IMR-90 (cell line): ENCODE data around the gene ACAP2. TPM values are rescaled to one million over a fixed set of nuclear protein-coding genes. Genes with fewer than 3 reads are reported as not detected.
A peak's percentile ranks its signal among the peaks of the same experiment; 100 is the strongest.

Source experiments
- ATAC-seq: fragments of 200-7000 bp; cut with Tn5 transposase; 2 replicates; pipeline ENCODE4 v1.9.1; 2020; ENCODE audit warnings: low read depth, mild to moderate bottlenecking, moderate library complexity
- BruUV-seq: library from RNA; stranded (reverse); fragments of 400-500 nt; replicated peaks from 2 replicates; lab custom pipeline; 2021; lab: Mats Ljungman, UMichigan
- CTCF ChIA-PET: fragments of 300-600 bp; formaldehyde crosslinking; extraction: SDS; loops from one replicate; lab custom pipeline; 2021; ENCODE audit warnings: antibody characterized with exemption; lab: Yijun Ruan, JAX
- POLR2A ChIA-PET: fragments of 300-600 bp; sonication (Branson Sonifier 250); formaldehyde crosslinking; loops from one replicate; lab custom pipeline; 2022; ENCODE audit warnings: antibody characterized with exemption; ENCODE audit not compliant: unreplicated experiment; lab: Charles Lee
- DNase-seq: peaks from one replicate; pipeline ENCODE4 v3.0.0; 2013
- H2AFZ ChIP-seq: replicated peaks from 2 replicates; pipeline ENCODE3; 2013; ENCODE audit warnings: low read length, mild to moderate bottlenecking; ENCODE audit not compliant: poor library complexity
- H2AK5ac ChIP-seq: 2 replicates; pipeline ENCODE4 v1.6.1; 2013; ENCODE audit warnings: low read depth, low read length, inconsistent platforms
- H2AK9ac ChIP-seq: replicated peaks from 2 replicates; pipeline ENCODE3; 2013; ENCODE audit warnings: mild to moderate bottlenecking, low read depth, low read length, moderate library complexity; ENCODE audit not compliant: poor library complexity
- H2BK120ac ChIP-seq: 2 replicates; pipeline ENCODE4 v1.6.1; 2013; ENCODE audit warnings: low read depth, low read length, inconsistent platforms
- H2BK15ac ChIP-seq: 3 replicates; pipeline ENCODE4 v1.6.1; 2013; ENCODE audit warnings: low read depth, low read length, inconsistent platforms
- H2BK20ac ChIP-seq: 2 replicates; pipeline ENCODE4 v1.6.1; 2013; ENCODE audit warnings: low read depth, mild to moderate bottlenecking, inconsistent platforms, low read length, moderate library complexity
- H2BK5ac ChIP-seq: 2 replicates; pipeline ENCODE4 v1.6.1; 2013; ENCODE audit warnings: mild to moderate bottlenecking, low read depth, low read length, inconsistent platforms; ENCODE audit not compliant: poor library complexity, severe bottlenecking
- H3K14ac ChIP-seq: replicated peaks from 2 replicates; pipeline ENCODE4 v1.6.1; 2013; ENCODE audit warnings: low read depth, low read length, inconsistent platforms
- H3K18ac ChIP-seq: 2 replicates; pipeline ENCODE4 v1.6.1; 2013; ENCODE audit warnings: low read depth, low read length, control low read depth
- H3K23ac ChIP-seq: 2 replicates; pipeline ENCODE4 v1.6.1; 2013; ENCODE audit warnings: low read depth, low read length, inconsistent platforms
- H3K27ac ChIP-seq: 2 replicates; pipeline ENCODE4 v1.5.1; 2013; ENCODE audit warnings: mild to moderate bottlenecking, control low read depth, low read length; ENCODE audit not compliant: insufficient read depth
- H3K27me3 ChIP-seq: 2 replicates; pipeline ENCODE4 v1.6.1; 2013; ENCODE audit warnings: low read length; ENCODE audit not compliant: control insufficient read depth, insufficient read depth
- H3K36me3 ChIP-seq: 2 replicates; pipeline ENCODE4 v1.6.1; 2013; ENCODE audit warnings: low read length, mixed read lengths; ENCODE audit not compliant: control insufficient read depth, insufficient read depth
- H3K4ac ChIP-seq: 2 replicates; pipeline ENCODE4 v1.6.1; 2013; ENCODE audit warnings: low read depth, low read length, inconsistent platforms
- H3K4me1 ChIP-seq: 2 replicates; pipeline ENCODE4 v1.6.1; 2013; ENCODE audit warnings: low read length, mixed read lengths; ENCODE audit not compliant: control insufficient read depth, insufficient read depth
- H3K4me2 ChIP-seq: 2 replicates; pipeline ENCODE4 v1.6.1; 2013; ENCODE audit warnings: low read depth, mild to moderate bottlenecking, control low read depth, low read length, moderate library complexity
- H3K4me3 ChIP-seq: 2 replicates; pipeline ENCODE4 v1.5.1; 2013; ENCODE audit warnings: low read depth, mild to moderate bottlenecking, control low read depth, low read length, moderate library complexity; ENCODE audit not compliant: insufficient read depth
- H3K56ac ChIP-seq: 2 replicates; pipeline ENCODE4 v1.6.1; 2013; ENCODE audit warnings: low read length, inconsistent platforms; ENCODE audit not compliant: insufficient read depth; ENCODE audit errors: extremely low read depth
- H3K79me1 ChIP-seq, 2 experiments: 2 replicates each; pipeline ENCODE4 v1.6.1; 2013; ENCODE audit warnings: low read length in 2 of 2, inconsistent platforms in 1 of 2, low read depth in 1 of 2
- H3K9ac ChIP-seq: 2 replicates; pipeline ENCODE4 v1.6.1; 2013; ENCODE audit warnings: low read depth, low read length, control low read depth
- H3K9me1 ChIP-seq: 2 replicates; pipeline ENCODE4 v1.6.1; 2013; ENCODE audit warnings: low read length, inconsistent platforms; ENCODE audit not compliant: insufficient read depth
- H3K9me3 ChIP-seq: 2 replicates; pipeline ENCODE4 v1.6.1; 2013; ENCODE audit warnings: low read length; ENCODE audit not compliant: control insufficient read depth, insufficient read depth
- H4K20me1 ChIP-seq: 2 replicates; pipeline ENCODE4 v1.6.1; 2013; ENCODE audit warnings: low read length, inconsistent platforms; ENCODE audit not compliant: insufficient read depth
- H4K5ac ChIP-seq: 2 replicates; pipeline ENCODE4 v1.6.1; 2013; ENCODE audit warnings: mild to moderate bottlenecking, low read depth, low read length, control low read depth
- H4K8ac ChIP-seq, 2 experiments: 2 replicates each; pipeline ENCODE4 v1.6.1; 2013; ENCODE audit warnings: low read depth in 2 of 2, low read length in 2 of 2, control low read depth in 1 of 2, inconsistent platforms in 1 of 2
- H4K91ac ChIP-seq: 2 replicates; pipeline ENCODE4 v1.6.1; 2013; ENCODE audit warnings: low read depth, low read length, inconsistent platforms; ENCODE audit not compliant: insufficient read depth
- BHLHE40 ChIP-seq: fragments of 150-350 bp; IDR thresholded peaks from 2 replicates; pipeline ENCODE4 v1.6.1; 2016; ENCODE audit warnings: mild to moderate bottlenecking, low read depth, low read length
- CEBPB ChIP-seq: IDR thresholded peaks from 2 replicates; pipeline ENCODE4 v1.6.1; 2012; ENCODE audit warnings: low read depth, low read length, improper control_type of control experiment
- CHD1 ChIP-seq: IDR thresholded peaks from 2 replicates; pipeline ENCODE4 v1.6.1; 2012; ENCODE audit warnings: low read depth, low read length, improper control_type of control experiment
- CTCF ChIP-seq: conservative IDR thresholded peaks from 2 replicates; pipeline ENCODE4 v1.5.1; 2012; ENCODE audit warnings: mild to moderate bottlenecking, low read depth, low read length, improper control_type of control experiment
- ELK1 ChIP-seq: fragments of 150-350 bp; IDR thresholded peaks from 2 replicates; pipeline ENCODE4 v1.6.1; 2016; ENCODE audit warnings: low read depth, mild to moderate bottlenecking, low read length, moderate library complexity, borderline replicate concordance
- FOS ChIP-seq: fragments of 150-350 bp; IDR thresholded peaks from 2 replicates; pipeline ENCODE4 v1.6.1; 2016; ENCODE audit warnings: low read depth, low read length
- MAFK ChIP-seq: IDR thresholded peaks from 2 replicates; pipeline ENCODE4 v1.6.1; 2012; ENCODE audit warnings: low read depth, low read length, improper control_type of control experiment
- MAZ ChIP-seq: IDR thresholded peaks from 2 replicates; pipeline ENCODE4 v1.6.1; 2012; ENCODE audit warnings: low read depth, mild to moderate bottlenecking, low read length, improper control_type of control experiment, moderate library complexity, borderline replicate concordance
- MXI1 ChIP-seq: IDR thresholded peaks from 2 replicates; pipeline ENCODE4 v1.6.1; 2012; ENCODE audit warnings: low read depth, mild to moderate bottlenecking, low read length, moderate library complexity, borderline replicate concordance
- NFE2L2 ChIP-seq: fragments of 150-350 bp; IDR thresholded peaks from 2 replicates; pipeline ENCODE4 v1.6.1; 2016; ENCODE audit warnings: low read depth, mild to moderate bottlenecking, low read length
- POLR2A ChIP-seq: IDR thresholded peaks from 2 replicates; pipeline ENCODE4 v1.6.1; 2012; ENCODE audit warnings: mild to moderate bottlenecking, low read depth, low read length
- RAD21 ChIP-seq: IDR thresholded peaks from 2 replicates; pipeline ENCODE4 v1.6.1; 2012; ENCODE audit warnings: low read length, improper control_type of control experiment
- RCOR1 ChIP-seq: IDR thresholded peaks from 2 replicates; pipeline ENCODE4 v1.6.1; 2012; ENCODE audit warnings: mild to moderate bottlenecking, low read length, improper control_type of control experiment; ENCODE audit not compliant: insufficient replicate concordance
- RFX5 ChIP-seq: IDR thresholded peaks from 2 replicates; pipeline ENCODE4 v1.8.0; 2012; ENCODE audit warnings: low read depth, mild to moderate bottlenecking, low read length, moderate library complexity
- SMC3 ChIP-seq: fragments of 150-350 bp; IDR thresholded peaks from 2 replicates; pipeline ENCODE4 v1.6.1; 2016; ENCODE audit warnings: low read depth, mild to moderate bottlenecking, antibody characterized with exemption, low read length, moderate library complexity
- USF2 ChIP-seq: fragments of 150-350 bp; IDR thresholded peaks from 2 replicates; pipeline ENCODE4 v1.6.1; 2017; ENCODE audit warnings: mild to moderate bottlenecking, antibody characterized with exemption, low read length, low read depth
- WGBS, 2 experiments: methylation state at CpG; one replicate each; pipeline versions ENCODE4 v1.1.5 to v1.1.7; 2013; ENCODE audit warnings: missing lambda C conversion rate in 2 of 2; ENCODE audit not compliant: insufficient read length in 1 of 2; ENCODE audit errors: extremely low coverage in 2 of 2; 5-methylcytosine and 5-hydroxymethylcytosine counted together
- dilution Hi-C: fragments of 300-500 bp; cut with HindIII; formaldehyde crosslinking; loops from one replicate; pipeline ENCODE4 v1.14.3; 2018; ENCODE audit warnings: low sequenced_read_pairs; ENCODE audit not compliant: unreplicated experiment
- in situ Hi-C: fragments of 300-500 bp; cut with MboI; formaldehyde crosslinking; loops from 3 replicates; pipeline ENCODE4 v1.14.3; 2019; ENCODE audit warnings: low sequenced_read_pairs, inconsistent platforms, mixed read lengths
- intact Hi-C: fragments of 100-400 bp; cut with micrococcal nuclease; formaldehyde crosslinking; loops from 2 replicates; pipeline ENCODE4 v1.10.0; 2022
- polyA plus RNA-seq, 3 experiments: library from polyadenylated mRNA; depleted of rRNA; stranded (reverse); fragments of >200 nt; gene quantifications; 2 replicates each; pipeline ENCODE4 v1.2.3, GENCODE V29; 2012; ENCODE audit warnings: low replicate concordance in 1 of 3
- total RNA-seq: library from RNA; depleted of rRNA; stranded (reverse); fragments of >200 nt; gene quantifications from 2 replicates; pipeline ENCODE4 v1.2.3, GENCODE V29; 2012

The ACAP2 gene
- total and polyA plus RNA-seq, 2 of the 4 experiments (the other 2 are of a cell fraction): 11.9 to 35.1 TPM

- Histone ChIP-seq H2BK15ac (no peak overlapping the region), H3K36me3 (peaks cover 7% of the 10 kb centered on the region), H3K4me1 (peaks cover 5% of the 10 kb centered on the region), H3K27me3 (no peaks in the 10 kb centered on the region), H3K4me3 (no peak overlapping the region), H3K4me2 (no peak overlapping the region), H3K27ac (no peak overlapping the region), H3K9me3 (no peaks in the 10 kb centered on the region), H3K18ac (no peak overlapping the region), H4K91ac (no peak overlapping the region), H3K56ac (no peak overlapping the region), H2BK20ac (no peak overlapping the region), H3K4ac (no peak overlapping the region), H2AFZ (no peak overlapping the region), H2BK120ac (no peak overlapping the region), H3K23ac (no peak overlapping the region), H3K9me1 (0 out of 2 replicates have a peak, but pooled peaks cover 2% of the 10 kb centered on the region), H4K5ac (no peak overlapping the region), H4K8ac (no peak overlapping the region), H4K20me1 (no peaks in the 10 kb centered on the region), H2AK9ac (no peak overlapping the region), H2AK5ac (peak overlapping the region; percentile 35; the same call in 1 of the 2 replicates), H3K79me1 (peaks cover 0 to 25% of the 10 kb centered on the region in 2 experiments; a peak in 2 of 4 replicates), H3K14ac (no peak overlapping the region), H3K9ac (no peak overlapping the region), H2BK5ac (no peak overlapping the region)
- 100% methylated on average over 1 of the region's 7 CpGs; no CpG with 5 or more reads in 1 of the 2 experiments for WGBS, 2 experiments
- in situ Hi-C loops: no loop called here
- CTCF ChIA-PET: interaction anchor here (1.3 kb wide), 1 partner anchor 16 kb away, joined by 5 read pairs; no protein-coding TSS in a partner anchor
- BruUV-seq: no TSS peak
- DNase-seq (no peak), ATAC-seq (no peak)
- POLR2A ChIA-PET: no interaction called here
- no peak for TF ChIP-seq RFX5
- TF ChIP-seq CEBPB: no peak
- TF ChIP-seq NFE2L2: no peak
- no peak for TF ChIP-seq MAFK
- no peak for TF ChIP-seq MAZ
- no peak for TF ChIP-seq FOS
- TF ChIP-seq RCOR1: no peak
- TF ChIP-seq SMC3: no peak
- TF ChIP-seq CHD1: no peak
- no peak for TF ChIP-seq RAD21
- no peak for TF ChIP-seq MXI1
- TF ChIP-seq BHLHE40: no peak
- TF ChIP-seq CTCF: no peak
- TF ChIP-seq ELK1: no peak
- TF ChIP-seq USF2: no peak
- TF ChIP-seq POLR2A: no peak
- intact Hi-C loops: no loop called here
- dilution Hi-C loops: no loop called here
Measured at GRCh38 chr3:195226445-195226844, 216.4 kb downstream of the ACAP2 start.
